GM13976 (cell line): ENCODE measurements around the gene DISP2.
A peak's percentile ranks its signal among the peaks of the same experiment; 100 is the strongest.

Experiments
- DNase-seq: peaks from one replicate; pipeline ENCODE4 v3.0.0; 2012; ENCODE audit warnings: low spot score
- in situ Hi-C: fragments of 300-500 bp; cut with MboI; formaldehyde crosslinking; loops from one replicate; pipeline ENCODE4 v1.12.0; 2022; ENCODE audit warnings: low sequenced_read_pairs, mixed read lengths, inconsistent platforms; ENCODE audit not compliant: unreplicated experiment
- TF ChIP-seq, protein P1 (sequence below): IDR thresholded peaks from 2 replicates; pipeline ENCODE4 v1.5.1; 2012; ENCODE audit warnings: borderline replicate concordance, mild to moderate bottlenecking; ENCODE audit not compliant: insufficient read depth; ENCODE audit errors: extremely low read depth, missing control alignments, control extremely low read depth

The DISP2 gene

DNA sequence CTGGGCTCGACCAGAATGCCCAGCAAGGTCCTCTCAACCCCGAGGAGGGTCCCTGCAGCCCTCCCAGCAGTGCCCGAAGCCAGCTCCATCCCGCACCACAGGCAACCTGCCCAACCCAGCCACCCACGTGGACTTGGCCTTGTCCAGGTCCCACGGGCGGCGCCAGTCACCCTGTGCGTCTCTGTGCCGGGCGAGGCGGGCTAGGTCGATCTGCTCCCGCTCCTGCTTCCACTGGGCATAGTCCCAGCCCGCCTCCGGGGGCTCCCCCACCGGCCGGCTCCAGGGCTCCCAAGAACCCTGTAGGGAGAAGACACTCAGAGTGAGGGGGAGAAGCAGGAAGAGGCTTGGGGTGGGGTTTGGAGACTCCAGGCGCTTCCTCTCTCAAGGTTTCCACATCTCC, 20.4 kb upstream of the DISP2 start:
- TF ChIP-seq, protein P1, sequence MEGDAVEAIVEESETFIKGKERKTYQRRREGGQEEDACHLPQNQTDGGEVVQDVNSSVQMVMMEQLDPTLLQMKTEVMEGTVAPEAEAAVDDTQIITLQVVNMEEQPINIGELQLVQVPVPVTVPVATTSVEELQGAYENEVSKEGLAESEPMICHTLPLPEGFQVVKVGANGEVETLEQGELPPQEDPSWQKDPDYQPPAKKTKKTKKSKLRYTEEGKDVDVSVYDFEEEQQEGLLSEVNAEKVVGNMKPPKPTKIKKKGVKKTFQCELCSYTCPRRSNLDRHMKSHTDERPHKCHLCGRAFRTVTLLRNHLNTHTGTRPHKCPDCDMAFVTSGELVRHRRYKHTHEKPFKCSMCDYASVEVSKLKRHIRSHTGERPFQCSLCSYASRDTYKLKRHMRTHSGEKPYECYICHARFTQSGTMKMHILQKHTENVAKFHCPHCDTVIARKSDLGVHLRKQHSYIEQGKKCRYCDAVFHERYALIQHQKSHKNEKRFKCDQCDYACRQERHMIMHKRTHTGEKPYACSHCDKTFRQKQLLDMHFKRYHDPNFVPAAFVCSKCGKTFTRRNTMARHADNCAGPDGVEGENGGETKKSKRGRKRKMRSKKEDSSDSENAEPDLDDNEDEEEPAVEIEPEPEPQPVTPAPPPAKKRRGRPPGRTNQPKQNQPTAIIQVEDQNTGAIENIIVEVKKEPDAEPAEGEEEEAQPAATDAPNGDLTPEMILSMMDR, result no peak
- no peak for DNase-seq
- in situ Hi-C loops, result no loop called here

DNA sequence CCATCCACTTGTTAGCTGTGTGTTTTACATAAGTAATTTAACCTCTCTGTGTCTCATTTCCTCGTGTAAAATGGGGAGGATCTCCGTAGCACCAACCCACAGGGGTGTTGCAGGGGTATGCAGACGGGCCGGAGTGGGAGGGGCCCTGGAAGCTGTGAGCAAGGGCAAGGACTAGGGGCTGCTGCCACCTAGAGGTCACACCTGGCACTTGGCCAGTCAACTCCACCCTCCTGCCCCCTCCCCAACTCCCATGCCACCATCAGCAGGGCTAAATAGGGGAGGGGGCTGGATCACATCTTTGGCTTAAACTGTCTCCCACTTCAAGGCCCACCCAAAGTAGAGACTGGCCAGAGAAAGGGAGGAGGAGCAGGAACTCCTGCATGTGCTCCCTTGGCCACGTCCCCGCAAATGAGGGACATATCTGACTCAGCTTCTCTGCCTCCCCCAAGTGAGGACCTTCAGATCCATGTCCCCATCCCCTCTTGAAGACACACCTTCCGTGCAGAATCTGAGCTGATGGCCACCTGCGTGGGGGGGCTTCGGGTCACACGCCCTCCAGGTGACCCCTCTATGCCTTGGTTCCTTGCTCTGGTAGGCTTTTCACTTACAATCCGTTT, 19.9 kb upstream of the DISP2 start:
- peak; percentile 93 for DNase-seq

DNA sequence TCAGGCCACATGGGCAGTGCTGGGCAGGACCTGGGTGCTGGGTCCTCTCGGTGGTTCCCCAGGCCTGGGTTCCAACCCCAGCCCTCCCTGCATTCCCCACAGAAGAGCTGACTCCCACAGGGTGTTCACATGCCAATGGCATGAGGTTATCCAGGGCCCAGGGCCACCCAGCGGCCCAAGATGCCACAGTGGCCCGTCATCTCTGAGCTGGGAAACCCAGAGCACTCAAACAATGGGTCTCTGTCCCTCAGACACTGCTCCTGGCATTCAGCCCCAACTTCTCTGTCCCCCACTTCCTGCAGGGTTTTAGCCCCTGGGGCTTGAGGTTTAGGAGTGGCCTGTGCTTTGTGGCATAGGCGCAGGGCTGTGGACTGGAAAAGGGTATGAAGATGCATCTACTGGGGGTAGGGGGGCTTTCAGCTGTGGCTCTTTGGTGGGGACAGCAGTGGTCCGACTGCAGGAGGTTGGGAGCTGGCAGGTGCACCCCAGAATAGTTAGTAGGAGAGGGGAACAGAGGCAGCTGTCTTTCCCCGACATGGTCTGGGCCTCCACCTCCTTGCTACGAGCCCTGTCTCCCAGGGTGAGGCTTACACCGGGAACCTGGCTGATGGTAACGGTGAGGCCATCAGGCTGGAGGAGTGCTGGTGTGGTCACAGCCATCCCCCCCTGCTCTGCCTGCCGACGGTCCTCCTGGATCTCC, 18.9 kb upstream of the DISP2 start:
- in situ Hi-C loops, result no loop called here
- no peak for DNase-seq
- TF ChIP-seq, protein P1, result no peak

More for the DNA sequence above, 19.9 kb upstream of the DISP2 start:
- in situ Hi-C loops, result no loop called here
- TF ChIP-seq, protein P1, result peak; percentile 70

DNA sequence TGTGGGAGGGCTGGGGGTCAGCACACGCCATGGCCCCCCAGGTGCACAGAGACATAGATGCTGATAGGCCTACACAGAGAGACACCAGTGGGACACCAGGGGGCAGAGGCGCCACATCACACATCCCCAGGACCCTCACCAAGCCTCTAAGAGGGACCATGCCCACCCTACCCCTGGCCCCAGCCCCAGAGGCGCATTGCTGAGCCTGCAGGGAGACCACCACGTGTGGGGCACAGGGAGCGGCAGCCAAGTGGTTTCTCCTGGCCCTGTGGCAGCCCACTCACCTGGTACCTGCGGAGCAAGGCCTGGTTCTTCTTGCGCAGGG, 18.4 kb upstream of the DISP2 start:
- in situ Hi-C loops, result no loop called here
- TF ChIP-seq, protein P1, result no peak
- no peak for DNase-seq

DNA sequence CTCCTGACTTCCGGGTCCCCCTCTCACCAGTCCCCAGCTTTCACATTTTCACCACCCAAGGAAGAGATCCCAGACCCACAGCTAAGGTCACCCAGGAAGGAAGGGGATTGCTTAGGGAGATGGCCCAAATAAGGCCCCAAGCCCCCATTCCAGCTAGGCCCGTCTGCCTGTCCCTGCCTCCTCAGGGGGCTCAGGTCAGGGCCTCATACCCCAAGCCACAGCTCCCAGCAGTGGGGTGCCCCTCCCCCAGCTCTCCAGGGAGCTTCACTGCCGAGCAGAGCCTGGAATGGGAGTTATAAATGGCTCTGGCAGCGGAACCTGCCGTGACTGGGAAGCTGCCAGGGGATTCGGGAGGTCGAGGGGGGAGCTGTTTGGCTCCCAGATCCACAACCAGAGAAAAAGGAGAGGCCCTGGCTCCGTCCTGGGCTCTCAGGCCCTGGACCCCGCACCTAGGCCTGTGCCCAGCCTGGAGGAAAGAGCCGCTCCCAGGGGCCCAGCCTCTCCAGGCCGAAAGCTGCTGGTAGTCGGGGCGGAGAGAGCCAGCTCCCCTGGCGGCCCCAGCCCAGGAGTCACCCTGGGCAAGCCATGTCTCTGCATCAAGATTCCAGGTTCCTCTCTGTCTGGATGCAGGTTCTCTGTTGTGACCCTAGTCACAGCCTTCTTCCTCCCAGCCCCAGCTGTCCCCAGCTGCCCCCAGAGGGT, 17.8 kb upstream of the DISP2 start:
- TF ChIP-seq, protein P1, result no peak
- in situ Hi-C loops, result no loop called here
- no peak for DNase-seq

DNA sequence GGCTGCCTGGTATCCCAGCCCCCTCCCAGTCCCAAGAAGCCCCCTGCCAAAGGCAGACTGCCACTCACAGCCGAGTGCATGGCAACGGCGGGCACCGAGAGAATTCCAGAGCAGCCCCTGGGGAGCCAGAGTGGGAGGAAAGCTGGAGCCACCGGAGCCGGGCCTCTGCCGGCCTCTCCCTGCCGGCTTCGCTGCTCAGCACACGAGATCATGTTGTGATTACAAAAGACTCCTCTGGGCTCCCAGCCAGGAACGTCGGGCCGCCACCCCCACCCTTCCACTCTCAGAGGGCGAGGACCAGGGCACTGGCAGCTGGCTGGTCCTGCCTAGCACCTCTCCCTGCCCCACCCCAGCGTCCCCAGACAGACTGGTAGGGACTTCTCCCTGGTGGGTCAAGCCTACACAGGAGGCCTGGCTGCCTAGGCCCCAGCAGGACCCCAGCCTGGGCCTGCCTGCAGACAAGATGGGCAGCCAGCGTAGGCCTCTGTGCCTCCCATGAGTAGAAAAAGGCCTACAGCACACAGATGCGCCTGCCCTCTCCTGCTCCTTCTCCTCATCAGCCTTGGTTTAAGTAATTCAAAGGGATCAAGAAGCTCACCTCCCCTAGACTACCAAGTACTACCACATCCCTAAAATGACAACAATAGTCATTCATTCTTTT, 17.1 kb upstream of the DISP2 start, which contains the start of gene CCDC9B:
Gene CCDC9B, minus strand, starts transcription at position 200 of the 661 bp plus-strand sequence. Its CDS starts 120 bp downstream, at position 80.
- TF ChIP-seq, protein P1, result no peak
- no peak for DNase-seq
- in situ Hi-C loops, result no loop called here
